Neural crest cell (in vitro differentiated cells): ENCODE measurements around the gene DMRT2. TPM values are rescaled to one million over a fixed set of nuclear protein-coding genes. Genes with fewer than 3 reads are reported as not detected.
A peak's percentile ranks its signal among the peaks of the same experiment; 100 is the strongest.

ENCODE experiments used
- DNase-seq: peaks from one replicate; pipeline ENCODE4 v3.0.0; 2021; ENCODE audit warnings: low read depth, mixed read lengths, low spot score
- H3K27ac Mint-ChIP-seq: one replicate; pipeline ENCODE4 v1.8.0; 2021; ENCODE audit warnings: mild to moderate bottlenecking, mixed read lengths; ENCODE audit not compliant: unreplicated experiment
- H3K27me3 Mint-ChIP-seq: 2 replicates; pipeline ENCODE4 v1.8.0; 2021; ENCODE audit warnings: low read depth, mild to moderate bottlenecking, mixed read lengths
- H3K36me3 Mint-ChIP-seq: 2 replicates; pipeline ENCODE4 v1.8.0; 2021; ENCODE audit warnings: low read depth, mild to moderate bottlenecking, mixed read lengths
- H3K4me1 Mint-ChIP-seq: 2 replicates; pipeline ENCODE4 v1.8.0; 2021; ENCODE audit warnings: mixed read lengths
- H3K4me3 Mint-ChIP-seq: one replicate; pipeline ENCODE4 v1.8.0; 2021; ENCODE audit warnings: mild to moderate bottlenecking, mixed read lengths
- H3K9me3 Mint-ChIP-seq: 2 replicates; pipeline ENCODE4 v1.8.0; 2021; ENCODE audit warnings: mixed read lengths
- CTCF ChIP-seq: fragments of 200-600 bp; sonication (generic); conservative IDR thresholded peaks from 2 replicates; pipeline ENCODE4 v1.5.0; 2021; ENCODE audit warnings: antibody characterized with exemption, mild to moderate bottlenecking
- total RNA-seq: library from RNA; stranded (reverse); gene quantifications from 2 replicates; pipeline ENCODE4 v1.2.1, GENCODE V29; 2021

The DMRT2 gene
- total RNA-seq, 1 donor from 2014 or later = 0.49 TPM

- Mint-ChIP-seq H3K27ac (no peak overlapping the region), H3K9me3 (no peaks in the 10 kb centered on the region), H3K4me3 (no peak overlapping the region), H3K36me3 (no peaks in the 10 kb centered on the region), H3K27me3 (peaks cover 63% of the 10 kb centered on the region), H3K4me1 (no peaks in the 10 kb centered on the region)
- no peak for DNase-seq
- TF ChIP-seq CTCF = peak; percentile 62
These were observed 32.0 kb upstream of the DMRT2 start for GRCh38 chr9:1018121-1018520.

GRCh38 chr9:1024112-1024511 is 26.0 kb upstream of the DMRT2 start:
- H3K36me3 Mint-ChIP-seq = no peaks in the 10 kb centered on the region

GRCh38 chr9:1025131-1025530 is 25.0 kb upstream of the DMRT2 start:
- no peak overlapping the region for H3K4me3 Mint-ChIP-seq
- DNase-seq = no peak
- peaks cover 44% of the 10 kb centered on the region for H3K27me3 Mint-ChIP-seq
- H3K4me1 Mint-ChIP-seq = no peaks in the 10 kb centered on the region
- H3K27ac Mint-ChIP-seq = no peak overlapping the region
- H3K9me3 Mint-ChIP-seq = no peaks in the 10 kb centered on the region
- no peaks in the 10 kb centered on the region for H3K36me3 Mint-ChIP-seq
- TF ChIP-seq CTCF = no peak

More at GRCh38 chr9:1024112-1024511, 26.0 kb upstream of the DMRT2 start:
- DNase-seq = no peak
- peaks cover 46% of the 10 kb centered on the region for H3K27me3 Mint-ChIP-seq
- H3K4me3 Mint-ChIP-seq = no peak overlapping the region
- TF ChIP-seq CTCF = no peak
- H3K4me1 Mint-ChIP-seq = no peaks in the 10 kb centered on the region
- no peaks in the 10 kb centered on the region for H3K9me3 Mint-ChIP-seq
- no peak overlapping the region for H3K27ac Mint-ChIP-seq

GRCh38 chr9:1026219-1026618 is 23.9 kb upstream of the DMRT2 start:
- no peaks in the 10 kb centered on the region for H3K9me3 Mint-ChIP-seq
- H3K36me3 Mint-ChIP-seq = no peaks in the 10 kb centered on the region
- no peak overlapping the region for H3K4me3 Mint-ChIP-seq
- H3K27me3 Mint-ChIP-seq = peaks cover 42% of the 10 kb centered on the region
- H3K4me1 Mint-ChIP-seq = no peaks in the 10 kb centered on the region
- no peak overlapping the region for H3K27ac Mint-ChIP-seq
- TF ChIP-seq CTCF = no peak
- DNase-seq = no peak

- Mint-ChIP-seq H3K36me3 (no peaks in the 10 kb centered on the region), H3K27me3 (peaks cover 65% of the 10 kb centered on the region), H3K4me1 (no peaks in the 10 kb centered on the region), H3K4me3 (no peak overlapping the region), H3K27ac (peak overlapping the region; percentile 13), H3K9me3 (no peaks in the 10 kb centered on the region)
- no peak for TF ChIP-seq CTCF
- no peak for DNase-seq
These were observed 21.5 kb upstream of the DMRT2 start for GRCh38 chr9:1028501-1029190.
